HepG2 (cell line): Measurements from ENCODE around the gene MAST1. TPM values are rescaled to one million over a fixed set of nuclear protein-coding genes. Genes with fewer than 3 reads are reported as not detected.
A peak's percentile ranks its signal among the peaks of the same experiment; 100 is the strongest.

Source experiments
- ATAC-seq: fragments of 200-7000 bp; cut with Tn5 transposase; 3 replicates; pipeline ENCODE4 v1.9.1; 2020; ENCODE audit warnings: mild to moderate bottlenecking, moderate library complexity
- BruUV-seq: library from RNA; stranded (reverse); fragments of 400-500 nt; replicated peaks from 2 replicates; lab custom pipeline; 2021; lab: Mats Ljungman, UMichigan
- CTCF ChIA-PET: fragments of 300-600 bp; formaldehyde crosslinking; extraction: SDS; loops from one replicate; lab custom pipeline; 2021; ENCODE audit warnings: low total read pairs, inconsistent platforms, low intra/inter-chr PET ratio; lab: Yijun Ruan, JAX
- POLR2A ChIA-PET: fragments of 350-600 bp; sonication (Branson Sonifier 250); formaldehyde crosslinking; loops from one replicate; lab custom pipeline; 2020; ENCODE audit warnings: antibody characterized with exemption, inconsistent platforms; lab: Yijun Ruan, JAX
- DNase-seq: peaks from one replicate; pipeline ENCODE4 v3.0.0-alpha.2; 2015; ENCODE audit warnings: low spot score
- FAIRE-seq: peaks from 3 replicates; lab custom pipeline; 2011; peaks lifted over from hg19 to GRCh38; lab: Jason Lieb, UNC
- H2AFZ ChIP-seq: one replicate; pipeline ENCODE4 v1.6.1; 2011; ENCODE audit warnings: low read length, inconsistent platforms
- H3K27ac ChIP-seq: fragments of 300-600 bp; 3 replicates; pipeline ENCODE4 v1.8.0; 2011; ENCODE audit warnings: mixed run types, mild to moderate bottlenecking, mixed read lengths, low read length, inconsistent platforms; ENCODE audit not compliant: insufficient read depth; ENCODE audit errors: extremely low read length
- H3K27me3 ChIP-seq, 2 experiments: fragments of 200-600 bp in 1 of 2; 2 replicates in 1 of 2; 3 replicates in 1 of 2; pipeline versions ENCODE4 v1.6.0 to v1.8.0; 2011; ENCODE audit warnings: low read length in 2 of 2, mild to moderate bottlenecking in 2 of 2, moderate library complexity in 2 of 2, inconsistent platforms in 1 of 2; ENCODE audit not compliant: insufficient read depth in 2 of 2, control insufficient read depth in 1 of 2
- H3K36me3 ChIP-seq, 2 experiments: fragments of 200-600 bp in 1 of 2; replicated peaks in 1 of 2; 2 replicates in 1 of 2; 3 replicates in 1 of 2; pipeline versions ENCODE4 v1.5.1 to v1.8.0; 2011; ENCODE audit warnings: low read length in 2 of 2, inconsistent platforms in 1 of 2; ENCODE audit not compliant: insufficient read depth in 2 of 2, control insufficient read depth in 1 of 2
- H3K4me1 ChIP-seq: 2 replicates; pipeline ENCODE4 v1.5.1; 2012; ENCODE audit warnings: low read length, inconsistent platforms; ENCODE audit not compliant: insufficient read depth
- H3K4me2 ChIP-seq: 2 replicates; pipeline ENCODE4 v1.6.0; 2011; ENCODE audit warnings: low read depth, low read length, inconsistent platforms
- H3K4me3 ChIP-seq, 3 experiments: fragments of 200-600 bp in 1 of 3; sonication (generic), shearing (Covaris generic) in 1 of 3; replicated peaks in 1 of 3; 2 replicates each; pipeline ENCODE4 v1.5.1; 2011 to 2016; ENCODE audit warnings: low read length in 3 of 3, inconsistent platforms in 2 of 3, low read depth in 2 of 3, mild to moderate bottlenecking in 2 of 3, control low read depth in 1 of 3, mixed read lengths in 1 of 3; ENCODE audit not compliant: insufficient read depth in 1 of 3
- H3K79me2 ChIP-seq: one replicate; pipeline ENCODE4 v1.6.1; 2011; ENCODE audit warnings: low read length, inconsistent platforms; ENCODE audit not compliant: insufficient read depth
- H3K9ac ChIP-seq: 2 replicates; pipeline ENCODE4 v1.6.0; 2011; ENCODE audit warnings: mild to moderate bottlenecking, low read depth, low read length, inconsistent platforms; ENCODE audit not compliant: insufficient read depth
- H3K9me3 ChIP-seq: 2 replicates; pipeline ENCODE4 v1.5.1; 2012; ENCODE audit warnings: mild to moderate bottlenecking, low read length
- H4K20me1 ChIP-seq: 2 replicates; pipeline ENCODE4 v1.6.0; 2011; ENCODE audit warnings: inconsistent platforms, mild to moderate bottlenecking, low read length, moderate library complexity; ENCODE audit not compliant: insufficient read depth
- ADNP ChIP-seq: sonication (generic); formaldehyde crosslinking; IDR thresholded peaks from 2 replicates; pipeline ENCODE4 v1.4.0; 2020; ENCODE audit warnings: missing genetic modification reagents
- ARNTL ChIP-seq: sonication (generic); formaldehyde crosslinking; IDR thresholded peaks from 2 replicates; pipeline ENCODE4 v1.4.0; 2020; ENCODE audit warnings: mild to moderate bottlenecking, missing genetic modification reagents
- CENPBD1 ChIP-seq: sonication (generic); formaldehyde crosslinking; IDR thresholded peaks from 2 replicates; pipeline ENCODE4 v1.8.0; 2022; ENCODE audit warnings: missing genetic modification reagents, low read depth, mild to moderate bottlenecking, borderline replicate concordance
- ETS1 ChIP-seq: sonication (generic); formaldehyde crosslinking; IDR thresholded peaks from 2 replicates; pipeline ENCODE4 v1.4.0; 2020; ENCODE audit warnings: missing genetic modification reagents
- MED1 ChIP-seq: sonication (generic); formaldehyde crosslinking; IDR thresholded peaks from 2 replicates; pipeline ENCODE4 v1.4.0; 2020; ENCODE audit warnings: missing genetic modification reagents
- NFYC ChIP-seq: IDR thresholded peaks from 2 replicates; pipeline ENCODE4 v1.6.1; 2016; ENCODE audit warnings: missing genetic modification reagents, missing compliant biosample characterization
- SMAD1 ChIP-seq: sonication (generic); formaldehyde crosslinking; IDR thresholded peaks from 2 replicates; pipeline ENCODE4 v1.4.0; 2020; ENCODE audit warnings: missing genetic modification reagents, low read depth, mild to moderate bottlenecking, borderline replicate concordance
- XRCC5 ChIP-seq: fragments of 200-400 bp; formaldehyde crosslinking; optimal IDR thresholded peaks from 2 replicates; pipeline ENCODE3; 2017; ENCODE audit warnings: mild to moderate bottlenecking, low read length
- ZBTB44 ChIP-seq: sonication (generic); formaldehyde crosslinking; IDR thresholded peaks from 2 replicates; pipeline ENCODE4 v1.4.0; 2020; ENCODE audit warnings: missing genetic modification reagents
- ZNF121 ChIP-seq: sonication (generic); formaldehyde crosslinking; IDR thresholded peaks from 2 replicates; pipeline ENCODE4 v1.5.0; 2020; ENCODE audit warnings: mild to moderate bottlenecking, missing genetic modification reagents
- WGBS: methylation state at CpG from one replicate; pipeline ENCODE4 v1.1.6; 2017; ENCODE audit warnings: low lambda C conversion rate; 5-methylcytosine and 5-hydroxymethylcytosine counted together
- in situ Hi-C: cut with HindIII; loops from 2 replicates; pipeline ENCODE4 v1.10.0; 2017; ENCODE audit warnings: low pct_unique_long_range_greater_than_20kb; ENCODE audit not compliant: extremely low pct_ligation_motif_present
- intact Hi-C: fragments of 100-400 bp; cut with micrococcal nuclease; formaldehyde crosslinking; loops from one replicate; pipeline ENCODE4 v1.10.0; 2022; ENCODE audit not compliant: unreplicated experiment
- polyA plus RNA-seq, 8 experiments: library from polyadenylated mRNA; depleted of rRNA in 3 of 8; stranded (reverse) in 7 of 8; unstranded in 1 of 8; fragments of >200 nt; fragmentation: Illumina TruSeq in 4 of 8; extraction: Trizol in 4 of 8; gene quantifications; 2 replicates each; pipeline versions ENCODE4 v1.2.1 to v1.2.3, GENCODE V29; 2011 to 2016; ENCODE audit warnings: low read depth in 4 of 8, missing spikeins in 1 of 8, mixed read lengths in 1 of 8; ENCODE audit not compliant: insufficient read depth in 1 of 8
- total RNA-seq, 5 experiments: library from RNA; depleted of rRNA; stranded (reverse); fragments of >200 nt; fragmentation: Illumina TruSeq; extraction: Trizol; gene quantifications; 2 replicates each; pipeline ENCODE4 v1.2.3, GENCODE V29; 2016; ENCODE audit warnings: low read depth in 1 of 5
- TF ChIP-seq, protein P1 (sequence below): fragments of 450-650 bp; IDR thresholded peaks from 2 replicates; pipeline ENCODE4 v1.6.1; 2017; ENCODE audit warnings: mild to moderate bottlenecking
- TF ChIP-seq, protein P2 (sequence below): IDR thresholded peaks from 2 replicates; pipeline ENCODE4 v1.6.1; 2016; ENCODE audit warnings: mild to moderate bottlenecking, missing biosample characterization, missing genetic modification reagents

Gene MAST1
- total and polyA plus RNA-seq, 2 of the 13 experiments (the other 11 are each of a cell fraction or from before 2014, with no cell fraction given): 0.73 to 4.7 TPM

- no peak overlapping the region for H3K9ac ChIP-seq
- intact Hi-C loops: no loop called here
- H2AFZ ChIP-seq: no peak overlapping the region
- ATAC-seq (no peak), FAIRE-seq (no peak), DNase-seq (no peak)
- ChIA-PET POLR2A (interaction anchor here (2.1 kb wide), 1 partner anchor 31 kb away, joined by 9 read pairs; no protein-coding TSS in a partner anchor), CTCF (interaction anchor here (1.1 kb wide), 1 partner anchor 83 kb away, joined by 3 read pairs; no protein-coding TSS in a partner anchor)
- no peak overlapping the region for H3K4me3 ChIP-seq
- WGBS: 26% methylated on average over 3 of the region's 3 CpGs
- H3K27me3 ChIP-seq: peaks cover 0 to 16% of the 10 kb centered on the region in 2 experiments; a peak in 2 of 5 replicates
- H3K9me3 ChIP-seq: peaks cover 13% of the 10 kb centered on the region
- H3K27ac ChIP-seq: no peak overlapping the region
- no peaks in the 10 kb centered on the region for H3K79me2 ChIP-seq
- no peaks in the 10 kb centered on the region for H4K20me1 ChIP-seq
- TF ChIP-seq ZNF121: peak; percentile 51; the same call in 1 of the 2 replicates
- no peak for TF ChIP-seq MED1
- in situ Hi-C loops: no loop called here
- H3K4me1 ChIP-seq: peaks cover 34% of the 10 kb centered on the region
- no peaks in the 10 kb centered on the region for H3K36me3 ChIP-seq
- no peak overlapping the region for H3K4me2 ChIP-seq
- no TSS peak for BruUV-seq
Measured at GRCh38 chr19:12882589-12882988, 44.3 kb downstream of the MAST1 start.

DNA sequence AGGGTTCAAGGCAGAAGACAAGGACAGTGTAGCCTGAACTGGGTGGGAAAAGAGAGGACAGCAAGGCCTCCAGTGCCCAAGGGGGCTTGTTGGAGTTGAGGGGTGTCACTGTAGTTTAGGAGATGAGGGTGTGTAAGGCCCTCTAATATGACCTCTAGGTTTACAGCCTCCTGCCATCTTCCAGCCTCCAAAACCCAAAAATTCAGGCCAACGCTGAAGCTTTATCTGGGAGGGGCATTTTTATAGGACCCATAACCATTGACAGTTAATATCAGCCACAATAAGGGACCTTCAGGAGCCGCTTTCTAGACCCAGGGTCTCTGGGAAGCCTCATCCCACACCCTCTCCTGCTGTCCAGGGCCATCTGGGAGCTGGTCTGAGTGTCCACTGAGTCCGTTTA lies 45.9 kb downstream of the MAST1 start:
- DNase-seq (no peak), FAIRE-seq (no peak), ATAC-seq (no peak)
- Histone ChIP-seq H3K27ac (no peak overlapping the region), H3K4me1 (peaks cover 34% of the 10 kb centered on the region), H3K4me2 (no peak overlapping the region), H4K20me1 (no peaks in the 10 kb centered on the region), H3K79me2 (no peaks in the 10 kb centered on the region), H3K36me3 (no peaks in the 10 kb centered on the region), H3K27me3 (peaks cover 0 to 18% of the 10 kb centered on the region in 2 experiments; a peak in 3 of 5 replicates), H2AFZ (no peak overlapping the region), H3K4me3 (no peak overlapping the region), H3K9ac (no peak overlapping the region), H3K9me3 (peaks cover 13% of the 10 kb centered on the region)
- ChIA-PET POLR2A (interaction anchor here (1.4 kb wide), 1 partner anchor 11 kb away, joined by 3 read pairs; no protein-coding TSS in a partner anchor), CTCF (no interaction called here)
- in situ Hi-C loops (no loop called here), intact Hi-C loops (no loop called here)
- no CpG with 5 or more reads among the region's 3 CpGs for WGBS
- BruUV-seq: no TSS peak
- TF ChIP-seq, protein P1, sequence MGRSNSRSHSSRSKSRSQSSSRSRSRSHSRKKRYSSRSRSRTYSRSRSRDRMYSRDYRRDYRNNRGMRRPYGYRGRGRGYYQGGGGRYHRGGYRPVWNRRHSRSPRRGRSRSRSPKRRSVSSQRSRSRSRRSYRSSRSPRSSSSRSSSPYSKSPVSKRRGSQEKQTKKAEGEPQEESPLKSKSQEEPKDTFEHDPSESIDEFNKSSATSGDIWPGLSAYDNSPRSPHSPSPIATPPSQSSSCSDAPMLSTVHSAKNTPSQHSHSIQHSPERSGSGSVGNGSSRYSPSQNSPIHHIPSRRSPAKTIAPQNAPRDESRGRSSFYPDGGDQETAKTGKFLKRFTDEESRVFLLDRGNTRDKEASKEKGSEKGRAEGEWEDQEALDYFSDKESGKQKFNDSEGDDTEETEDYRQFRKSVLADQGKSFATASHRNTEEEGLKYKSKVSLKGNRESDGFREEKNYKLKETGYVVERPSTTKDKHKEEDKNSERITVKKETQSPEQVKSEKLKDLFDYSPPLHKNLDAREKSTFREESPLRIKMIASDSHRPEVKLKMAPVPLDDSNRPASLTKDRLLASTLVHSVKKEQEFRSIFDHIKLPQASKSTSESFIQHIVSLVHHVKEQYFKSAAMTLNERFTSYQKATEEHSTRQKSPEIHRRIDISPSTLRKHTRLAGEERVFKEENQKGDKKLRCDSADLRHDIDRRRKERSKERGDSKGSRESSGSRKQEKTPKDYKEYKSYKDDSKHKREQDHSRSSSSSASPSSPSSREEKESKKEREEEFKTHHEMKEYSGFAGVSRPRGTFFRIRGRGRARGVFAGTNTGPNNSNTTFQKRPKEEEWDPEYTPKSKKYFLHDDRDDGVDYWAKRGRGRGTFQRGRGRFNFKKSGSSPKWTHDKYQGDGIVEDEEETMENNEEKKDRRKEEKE: no peak
- no peak for TF ChIP-seq CENPBD1 (CRISPR knock-in tag)
- TF ChIP-seq, protein P2, sequence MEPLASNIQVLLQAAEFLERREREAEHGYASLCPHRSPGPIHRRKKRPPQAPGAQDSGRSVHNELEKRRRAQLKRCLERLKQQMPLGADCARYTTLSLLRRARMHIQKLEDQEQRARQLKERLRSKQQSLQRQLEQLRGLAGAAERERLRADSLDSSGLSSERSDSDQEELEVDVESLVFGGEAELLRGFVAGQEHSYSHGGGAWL (CRISPR knock-in tag): no peak
- TF ChIP-seq SMAD1 (CRISPR knock-in tag): no peak
- TF ChIP-seq XRCC5: no peak
- TF ChIP-seq ARNTL (CRISPR knock-in tag): no peak
- TF ChIP-seq ADNP (CRISPR knock-in tag): no peak
- no peak for TF ChIP-seq ETS1 (CRISPR knock-in tag)
- TF ChIP-seq NFYC (CRISPR knock-in tag): no peak
- TF ChIP-seq ZBTB44 (CRISPR knock-in tag): no peak
